ENCODE results near the gene ATF1. TPM values are rescaled to one million over a fixed set of nuclear protein-coding genes. Genes with fewer than 3 reads are reported as not detected.
A peak's percentile ranks its signal among the peaks of the same experiment; 100 is the strongest.

ATF1 gene
- total RNA-seq, 2 experiments from 2014 or later, result 50.1 to 50.5 TPM

DNA sequence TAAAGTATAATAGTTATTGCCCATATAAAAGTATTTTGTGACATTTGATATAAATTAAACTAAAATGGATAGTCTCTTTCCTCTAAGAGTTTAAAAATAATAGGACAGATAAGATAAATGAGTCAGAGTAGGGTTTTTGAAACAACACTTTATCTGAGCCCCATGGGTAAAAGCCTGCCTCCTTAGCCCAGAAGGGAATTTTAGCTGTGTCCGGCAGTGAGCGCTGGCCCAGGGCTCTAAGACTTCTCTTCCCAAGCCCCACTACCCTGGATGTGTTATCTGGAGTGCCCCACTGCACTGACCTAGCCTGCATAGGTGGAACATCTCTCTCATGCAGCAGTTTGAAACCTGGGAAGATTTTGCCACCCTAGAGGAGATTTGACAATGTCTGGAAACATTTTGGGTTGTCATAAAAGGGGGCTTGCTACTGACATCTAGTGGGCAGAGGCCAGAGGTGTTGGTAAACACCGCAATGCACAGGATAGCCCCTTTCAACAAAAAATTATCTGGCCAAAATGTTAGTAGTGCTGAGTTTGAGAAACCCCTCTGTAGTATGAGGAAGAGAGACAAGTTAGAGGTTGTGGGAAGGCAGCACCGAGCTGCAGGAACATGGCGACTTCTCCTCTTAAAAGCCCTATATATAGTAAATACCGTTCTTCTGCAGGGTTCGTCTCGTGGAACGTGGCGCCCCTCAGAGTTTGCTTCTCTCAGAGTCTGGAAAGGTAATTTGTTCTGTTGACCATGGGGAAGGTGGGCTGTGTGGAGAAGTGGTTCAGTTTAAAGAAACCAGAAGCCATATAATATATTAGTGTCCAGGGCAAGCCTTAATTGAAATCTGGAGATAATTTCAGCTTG is 29.3 kb upstream of the ATF1 start:
- intact Hi-C loops (cut with micrococcal nuclease), result no loop called here
- POLR2A ChIA-PET, result no interaction called here
- H3K4me1 Mint-ChIP-seq (ENCODE audit: low read depth), result no peaks in the 10 kb centered on the region
- CTCF ChIA-PET, result interaction anchor here (0.8 to 2.0 kb wide), 3 partner anchors 11 to 229 kb away, joined by 3 to 6 read pairs (median 5); partner anchors contain the start of gene DIP2B
- H3K27ac Mint-ChIP-seq, result no peak overlapping the region
- no peaks in the 10 kb centered on the region for H3K27me3 Mint-ChIP-seq
- peak; percentile 13 for DNase-seq
- H3K9me3 Mint-ChIP-seq, result no peaks in the 10 kb centered on the region
- no peak overlapping the region for H3K4me3 Mint-ChIP-seq
- peaks cover 45% of the 10 kb centered on the region for H3K36me3 Mint-ChIP-seq

DNA sequence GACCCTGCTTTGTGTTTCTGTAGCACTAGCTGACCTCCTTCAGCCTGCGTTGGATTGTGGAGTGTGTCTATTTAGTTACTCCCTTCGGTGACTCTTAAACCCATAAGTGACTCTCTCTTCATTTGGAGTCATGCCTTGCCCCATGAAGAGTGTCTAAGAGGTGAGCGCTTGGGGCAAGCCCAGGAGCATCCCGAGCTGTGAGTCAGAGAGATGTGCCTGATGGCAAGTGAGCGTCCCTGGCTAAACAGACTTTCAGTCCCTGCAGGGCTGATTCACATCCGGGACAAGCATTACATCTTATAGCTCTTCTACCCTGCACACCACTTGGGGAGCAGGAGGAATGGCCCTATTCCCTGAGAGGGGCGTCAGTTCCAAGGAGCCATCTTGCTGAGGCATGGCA is 24.3 kb upstream of the ATF1 start:
- Mint-ChIP-seq H3K27me3 (no peaks in the 10 kb centered on the region), H3K27ac (no peak overlapping the region), H3K4me3 (no peak overlapping the region), H3K9me3 (no peaks in the 10 kb centered on the region), H3K36me3 (peaks cover 49% of the 10 kb centered on the region), H3K4me1 (ENCODE audit: low read depth) (peaks cover 8% of the 10 kb centered on the region)
- CTCF ChIA-PET, result no interaction called here
- intact Hi-C loops (cut with micrococcal nuclease), result no loop called here
- POLR2A ChIA-PET, result no interaction called here
- DNase-seq, result no peak

DNA sequence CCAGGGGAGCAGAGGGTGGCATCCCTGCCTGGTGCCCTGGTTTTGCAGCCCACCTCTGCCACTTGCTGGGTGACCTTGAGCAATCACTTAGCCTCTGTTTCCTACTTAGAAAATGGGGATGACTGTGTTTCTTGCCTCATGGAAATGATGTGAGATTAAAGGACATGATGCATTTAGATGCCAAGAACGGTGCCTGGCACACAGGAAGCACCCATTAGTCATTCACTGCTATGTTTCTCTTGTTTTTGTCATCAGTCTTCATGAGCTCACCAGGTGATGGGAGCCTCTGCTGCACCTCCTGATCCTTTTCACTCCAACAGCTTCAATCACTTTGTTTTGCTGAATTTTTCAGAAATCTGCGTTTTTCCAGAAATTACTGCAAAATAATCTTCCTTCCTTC is 23.6 kb upstream of the ATF1 start:
- ChIA-PET CTCF (interaction anchor here (1.0 kb wide), 1 partner anchor 235 kb away, joined by 3 read pairs; no protein-coding TSS in a partner anchor), POLR2A (no interaction called here)
- no peaks in the 10 kb centered on the region for H3K9me3 Mint-ChIP-seq
- H3K27ac Mint-ChIP-seq, result peak overlapping the region; percentile 74
- peaks cover 45% of the 10 kb centered on the region for H3K36me3 Mint-ChIP-seq
- peak; percentile 32 for DNase-seq
- H3K4me1 Mint-ChIP-seq (ENCODE audit: low read depth), result peaks cover 8% of the 10 kb centered on the region
- intact Hi-C loops (cut with micrococcal nuclease), result no loop called here
- H3K4me3 Mint-ChIP-seq, result no peak overlapping the region
- H3K27me3 Mint-ChIP-seq, result no peaks in the 10 kb centered on the region

DNA sequence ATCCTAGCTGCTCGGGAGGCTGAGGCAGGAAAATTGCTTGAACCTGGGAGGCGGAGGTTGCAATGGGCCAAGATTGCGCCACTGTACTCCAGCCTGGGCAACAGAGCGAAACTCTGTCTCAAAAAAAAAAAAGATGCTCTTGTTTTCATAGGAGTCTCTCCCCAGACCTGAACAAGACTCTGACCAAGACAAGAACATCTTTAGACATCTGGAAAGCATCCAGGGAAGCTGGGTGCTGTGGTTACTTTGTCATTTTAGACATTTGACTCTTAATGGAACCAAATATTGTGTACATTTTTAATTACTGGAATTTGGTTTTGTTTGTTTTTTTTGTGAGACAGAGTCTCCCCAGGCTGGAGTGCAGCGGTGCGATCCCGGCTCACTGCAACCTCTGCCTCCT is 21.1 kb upstream of the ATF1 start:
- POLR2A ChIA-PET, result no interaction called here
- Mint-ChIP-seq H3K36me3 (peaks cover 47% of the 10 kb centered on the region), H3K9me3 (no peaks in the 10 kb centered on the region), H3K4me3 (no peak overlapping the region), H3K27me3 (no peaks in the 10 kb centered on the region), H3K27ac (no peak overlapping the region), H3K4me1 (ENCODE audit: low read depth) (peaks cover 8% of the 10 kb centered on the region)
- DNase-seq, result no peak
- CTCF ChIA-PET, result no interaction called here
- intact Hi-C loops (cut with micrococcal nuclease), result no loop called here

- H3K4me1 Mint-ChIP-seq (ENCODE audit: low read depth), result no peaks in the 10 kb centered on the region
- ChIA-PET POLR2A (no interaction called here), CTCF (interaction anchor here (1.4 kb wide), 1 partner anchor 11 kb away, joined by 5 read pairs; no protein-coding TSS in a partner anchor)
These were observed 18.0 kb upstream of the ATF1 start for GRCh38 chr12:50745861-50746260.

DNA sequence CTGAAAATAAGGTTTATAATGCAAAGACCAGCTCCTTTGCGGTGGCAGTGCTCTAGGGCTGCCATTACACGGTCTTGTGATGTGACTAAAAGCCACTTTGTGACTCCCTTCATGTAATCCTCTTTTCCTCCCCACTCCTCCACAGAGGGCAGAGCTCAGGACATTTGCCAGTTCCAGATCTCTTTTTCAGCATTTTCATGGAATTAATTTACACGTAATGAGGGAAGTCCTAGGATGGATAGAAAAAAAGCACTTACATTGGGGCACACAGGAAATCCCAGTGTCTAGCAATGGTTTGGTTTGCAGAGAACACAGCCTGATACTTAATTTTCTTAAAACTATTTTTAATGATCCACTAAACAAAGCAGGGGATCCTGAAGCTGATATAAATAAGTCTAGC is 17.5 kb upstream of the ATF1 start:
- Mint-ChIP-seq H3K27ac (no peak overlapping the region), H3K36me3 (peaks cover 21% of the 10 kb centered on the region), H3K4me3 (no peak overlapping the region), H3K27me3 (no peaks in the 10 kb centered on the region), H3K9me3 (no peaks in the 10 kb centered on the region), H3K4me1 (ENCODE audit: low read depth) (no peaks in the 10 kb centered on the region)
- ChIA-PET POLR2A (no interaction called here), CTCF (interaction anchor here (1.4 kb wide), 1 partner anchor 11 kb away, joined by 5 read pairs; no protein-coding TSS in a partner anchor)
- no peak for DNase-seq
- intact Hi-C loops (cut with micrococcal nuclease), result no loop called here

More at GRCh38 chr12:50745861-50746260, 18.0 kb upstream of the ATF1 start:
- Mint-ChIP-seq H3K27ac (no peak overlapping the region), H3K36me3 (peaks cover 26% of the 10 kb centered on the region), H3K9me3 (no peaks in the 10 kb centered on the region), H3K27me3 (no peaks in the 10 kb centered on the region), H3K4me3 (no peak overlapping the region)
- intact Hi-C loops (cut with micrococcal nuclease), result no loop called here
- DNase-seq, result no peak

GRCh38 chr12:50747817-50748216 is 16.1 kb upstream of the ATF1 start:
- H3K4me3 Mint-ChIP-seq, result no peak overlapping the region
- H3K36me3 Mint-ChIP-seq, result peaks cover 13% of the 10 kb centered on the region
- no peak for DNase-seq
- intact Hi-C loops (cut with micrococcal nuclease), result no loop called here
- H3K9me3 Mint-ChIP-seq, result no peaks in the 10 kb centered on the region
- no peaks in the 10 kb centered on the region for H3K27me3 Mint-ChIP-seq
- ChIA-PET CTCF (no interaction called here), POLR2A (no interaction called here)
- H3K27ac Mint-ChIP-seq, result no peak overlapping the region
- H3K4me1 Mint-ChIP-seq (ENCODE audit: low read depth), result no peaks in the 10 kb centered on the region

DNA sequence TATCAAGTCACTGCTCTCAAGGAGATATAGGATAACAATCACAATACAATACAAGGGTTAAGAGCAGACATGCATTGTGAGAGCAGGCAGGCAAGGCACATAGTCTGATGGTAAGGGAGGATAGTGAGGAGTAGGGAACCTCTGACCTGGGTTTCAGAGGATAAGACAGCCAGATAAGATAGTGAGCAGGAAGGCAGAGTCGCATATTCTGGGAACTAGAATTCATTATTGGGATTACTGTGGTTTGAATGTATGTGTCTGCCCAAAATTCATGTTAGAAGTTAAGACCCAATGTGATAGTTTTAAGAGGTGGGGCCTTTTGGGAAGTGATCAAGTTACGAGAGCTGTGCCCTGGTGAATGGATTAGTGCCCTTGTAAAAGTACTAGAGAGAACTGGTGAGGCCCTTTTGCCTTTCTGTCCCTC is 14.4 kb upstream of the ATF1 start:
- H3K27ac Mint-ChIP-seq, result no peak overlapping the region
- H3K4me3 Mint-ChIP-seq, result no peak overlapping the region
- H3K36me3 Mint-ChIP-seq, result peaks cover 11% of the 10 kb centered on the region
- no peaks in the 10 kb centered on the region for H3K4me1 Mint-ChIP-seq (ENCODE audit: low read depth)
- POLR2A ChIA-PET, result no interaction called here
- intact Hi-C loops (cut with micrococcal nuclease), result no loop called here
- H3K9me3 Mint-ChIP-seq, result no peaks in the 10 kb centered on the region
- no peak for DNase-seq
- no peaks in the 10 kb centered on the region for H3K27me3 Mint-ChIP-seq
- CTCF ChIA-PET, result no interaction called here

DNA sequence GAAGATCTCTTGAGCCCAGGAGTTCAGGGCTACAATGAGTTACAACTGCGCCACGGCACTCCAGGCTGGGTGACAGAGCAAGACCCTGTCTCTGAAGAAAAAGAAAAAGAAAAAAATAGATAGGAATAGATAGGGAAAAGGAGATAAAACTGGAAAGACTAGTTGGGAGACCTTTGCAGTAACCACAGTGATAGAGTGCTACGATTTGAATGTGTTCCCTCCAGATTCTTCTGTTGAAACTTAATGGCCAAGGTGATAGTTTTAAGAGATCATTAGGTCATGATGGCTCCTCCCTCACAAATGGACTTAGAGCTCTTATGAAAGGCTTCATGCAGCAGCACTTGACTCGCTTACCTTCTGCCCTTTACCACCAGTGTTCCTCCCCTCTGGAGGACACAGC is 13.5 kb upstream of the ATF1 start:
- ChIA-PET POLR2A (no interaction called here), CTCF (interaction anchor here (0.6 kb wide), 1 partner anchor 1271 kb away, joined by 3 read pairs; no protein-coding TSS in a partner anchor)
- Mint-ChIP-seq H3K9me3 (no peaks in the 10 kb centered on the region), H3K36me3 (peaks cover 10% of the 10 kb centered on the region), H3K27me3 (no peaks in the 10 kb centered on the region), H3K4me1 (ENCODE audit: low read depth) (no peaks in the 10 kb centered on the region), H3K27ac (no peak overlapping the region), H3K4me3 (no peak overlapping the region)
- intact Hi-C loops (cut with micrococcal nuclease), result no loop called here
- no peak for DNase-seq

- Mint-ChIP-seq H3K9me3 (no peaks in the 10 kb centered on the region), H3K4me1 (ENCODE audit: low read depth) (no peaks in the 10 kb centered on the region), H3K27me3 (no peaks in the 10 kb centered on the region), H3K27ac (no peak overlapping the region), H3K4me3 (no peak overlapping the region), H3K36me3 (peaks cover 1% of the 10 kb centered on the region)
- POLR2A ChIA-PET, result no interaction called here
- intact Hi-C loops (cut with micrococcal nuclease), result no loop called here
- CTCF ChIA-PET, result no interaction called here
- DNase-seq, result no peak
These were observed 11.8 kb upstream of the ATF1 start for GRCh38 chr12:50751948-50752721.

DNA sequence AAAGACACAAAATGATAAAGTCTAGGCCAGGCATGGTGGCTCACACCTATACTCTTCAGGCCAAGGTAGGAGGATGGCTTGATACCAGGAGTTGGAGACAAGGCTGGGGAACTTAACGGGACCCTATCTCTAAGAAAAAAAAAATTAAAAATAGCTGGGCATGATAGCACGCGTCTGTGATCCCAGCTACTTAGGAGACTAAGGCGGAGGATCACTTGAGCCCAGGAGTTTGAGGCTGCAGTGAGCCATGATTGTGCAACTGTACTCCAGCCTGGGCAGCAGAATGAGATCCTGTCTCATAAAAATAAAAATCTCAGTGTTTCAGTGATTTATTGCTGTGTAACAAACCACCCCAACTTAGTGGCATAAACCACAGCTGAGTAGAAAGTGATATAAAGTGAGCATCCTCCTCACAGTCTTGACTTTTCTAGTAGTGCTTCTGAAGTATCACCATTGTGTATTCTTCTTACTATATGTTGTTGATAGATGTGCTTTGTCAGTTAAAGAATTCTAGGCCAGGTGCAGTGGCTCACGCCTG is 10.6 kb upstream of the ATF1 start:
- Mint-ChIP-seq H3K4me1 (ENCODE audit: low read depth) (no peaks in the 10 kb centered on the region), H3K27ac (no peak overlapping the region), H3K4me3 (no peak overlapping the region), H3K9me3 (no peaks in the 10 kb centered on the region), H3K27me3 (no peaks in the 10 kb centered on the region), H3K36me3 (no peaks in the 10 kb centered on the region)
- CTCF ChIA-PET, result no interaction called here
- intact Hi-C loops (cut with micrococcal nuclease), result no loop called here
- POLR2A ChIA-PET, result no interaction called here
- DNase-seq, result no peak
